ENCODE data around the gene MFSD1.

DNA sequence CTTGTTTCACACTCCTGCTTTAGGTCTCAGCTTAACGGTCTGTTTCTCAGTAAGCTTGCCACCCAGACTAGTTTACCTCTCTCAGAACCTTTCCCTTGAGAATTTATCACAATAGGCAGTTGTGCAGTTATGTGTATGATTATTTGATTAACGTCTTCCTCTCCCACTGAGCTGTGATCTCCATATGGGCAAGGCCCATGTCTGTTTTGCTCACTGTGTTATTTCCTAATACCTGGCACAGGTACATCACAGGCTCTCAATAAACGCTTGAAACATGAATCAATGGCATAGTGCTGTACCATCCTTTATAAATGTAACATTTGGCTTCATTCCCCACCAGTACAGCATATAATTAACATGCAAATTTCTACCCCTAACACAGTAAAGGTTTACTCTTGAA is 40.5 kb upstream of the MFSD1 start:
- TF ChIP-seq, protein P1, sequence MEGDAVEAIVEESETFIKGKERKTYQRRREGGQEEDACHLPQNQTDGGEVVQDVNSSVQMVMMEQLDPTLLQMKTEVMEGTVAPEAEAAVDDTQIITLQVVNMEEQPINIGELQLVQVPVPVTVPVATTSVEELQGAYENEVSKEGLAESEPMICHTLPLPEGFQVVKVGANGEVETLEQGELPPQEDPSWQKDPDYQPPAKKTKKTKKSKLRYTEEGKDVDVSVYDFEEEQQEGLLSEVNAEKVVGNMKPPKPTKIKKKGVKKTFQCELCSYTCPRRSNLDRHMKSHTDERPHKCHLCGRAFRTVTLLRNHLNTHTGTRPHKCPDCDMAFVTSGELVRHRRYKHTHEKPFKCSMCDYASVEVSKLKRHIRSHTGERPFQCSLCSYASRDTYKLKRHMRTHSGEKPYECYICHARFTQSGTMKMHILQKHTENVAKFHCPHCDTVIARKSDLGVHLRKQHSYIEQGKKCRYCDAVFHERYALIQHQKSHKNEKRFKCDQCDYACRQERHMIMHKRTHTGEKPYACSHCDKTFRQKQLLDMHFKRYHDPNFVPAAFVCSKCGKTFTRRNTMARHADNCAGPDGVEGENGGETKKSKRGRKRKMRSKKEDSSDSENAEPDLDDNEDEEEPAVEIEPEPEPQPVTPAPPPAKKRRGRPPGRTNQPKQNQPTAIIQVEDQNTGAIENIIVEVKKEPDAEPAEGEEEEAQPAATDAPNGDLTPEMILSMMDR (IDR thresholded peaks at IDR 0.05): no peak
- no peak for TF ChIP-seq POLR2A (IDR thresholded peaks at IDR 0.05)
- no peak for TF ChIP-seq POLR2AphosphoS5 (IDR thresholded peaks at IDR 0.05; ENCODE audit: insufficient read depth in 1 of 2, low read depth in 1 of 2)
